MCF 10A (cell line): ENCODE measurements around the gene KIF1B. TPM values are rescaled to one million over a fixed set of nuclear protein-coding genes. Genes with fewer than 3 reads are reported as not detected.

Experiments used
- BruUV-seq: library from RNA; stranded (reverse); fragments of 400-500 nt; replicated peaks from 2 replicates; lab custom pipeline; 2021; lab: Mats Ljungman, UMichigan
- CTCF ChIA-PET: fragments of 300-600 bp; sonication (Branson Sonifier 250); formaldehyde crosslinking; extraction: SDS; loops from one replicate; lab custom pipeline; 2021; ENCODE audit warnings: antibody characterized with exemption, inconsistent platforms; lab: Yijun Ruan, JAX
- POLR2A ChIA-PET: fragments of 300-600, 350-650 bp; sonication (Branson Sonifier 250); formaldehyde crosslinking; extraction: SDS; loops from one replicate; lab custom pipeline; 2020; ENCODE audit warnings: antibody characterized with exemption, inconsistent platforms; lab: Yijun Ruan, JAX
- DNase-seq: peaks from one replicate; pipeline ENCODE4 v3.0.0-alpha.2; 2018; ENCODE audit not compliant: unreplicated experiment
- H3K27ac Mint-ChIP-seq: one replicate; pipeline ENCODE4 v1.8.0; 2022; ENCODE audit warnings: mild to moderate bottlenecking, low read depth, mixed read lengths; ENCODE audit not compliant: unreplicated experiment
- H3K27me3 Mint-ChIP-seq: one replicate; pipeline ENCODE4 v1.8.0; 2022; ENCODE audit warnings: mixed read lengths; ENCODE audit not compliant: insufficient read depth, unreplicated experiment
- H3K36me3 Mint-ChIP-seq: one replicate; pipeline ENCODE4 v1.8.0; 2022; ENCODE audit warnings: mild to moderate bottlenecking, moderate library complexity, mixed read lengths; ENCODE audit not compliant: insufficient read depth, unreplicated experiment
- H3K4me1 Mint-ChIP-seq: one replicate; pipeline ENCODE4 v1.8.0; 2022; ENCODE audit warnings: mixed read lengths; ENCODE audit not compliant: insufficient read depth, unreplicated experiment
- H3K4me3 Mint-ChIP-seq: one replicate; pipeline ENCODE4 v1.8.0; 2022; ENCODE audit warnings: mild to moderate bottlenecking, moderate library complexity, mixed read lengths; ENCODE audit not compliant: unreplicated experiment
- H3K9me3 Mint-ChIP-seq: one replicate; pipeline ENCODE4 v1.8.0; 2022; ENCODE audit warnings: mixed read lengths; ENCODE audit not compliant: unreplicated experiment
- intact Hi-C: fragments of 100-400 bp; cut with micrococcal nuclease; formaldehyde crosslinking; loops from 2 replicates; pipeline ENCODE4 v1.14.1; 2022
- total RNA-seq: library from RNA; stranded (reverse); gene quantifications from 2 replicates; pipeline ENCODE4 v1.2.3, GENCODE V29; 2022
- TF ChIP-seq, protein P1 (sequence below): fragments of 200-600 bp; IDR thresholded peaks from one replicate; pipeline ENCODE4 v1.8.0; 2022; ENCODE audit warnings: antibody characterized with exemption, mild to moderate bottlenecking; ENCODE audit not compliant: unreplicated experiment

The KIF1B gene
- total RNA-seq, 1 experiment from 2014 or later, result 35.9 TPM

DNA sequence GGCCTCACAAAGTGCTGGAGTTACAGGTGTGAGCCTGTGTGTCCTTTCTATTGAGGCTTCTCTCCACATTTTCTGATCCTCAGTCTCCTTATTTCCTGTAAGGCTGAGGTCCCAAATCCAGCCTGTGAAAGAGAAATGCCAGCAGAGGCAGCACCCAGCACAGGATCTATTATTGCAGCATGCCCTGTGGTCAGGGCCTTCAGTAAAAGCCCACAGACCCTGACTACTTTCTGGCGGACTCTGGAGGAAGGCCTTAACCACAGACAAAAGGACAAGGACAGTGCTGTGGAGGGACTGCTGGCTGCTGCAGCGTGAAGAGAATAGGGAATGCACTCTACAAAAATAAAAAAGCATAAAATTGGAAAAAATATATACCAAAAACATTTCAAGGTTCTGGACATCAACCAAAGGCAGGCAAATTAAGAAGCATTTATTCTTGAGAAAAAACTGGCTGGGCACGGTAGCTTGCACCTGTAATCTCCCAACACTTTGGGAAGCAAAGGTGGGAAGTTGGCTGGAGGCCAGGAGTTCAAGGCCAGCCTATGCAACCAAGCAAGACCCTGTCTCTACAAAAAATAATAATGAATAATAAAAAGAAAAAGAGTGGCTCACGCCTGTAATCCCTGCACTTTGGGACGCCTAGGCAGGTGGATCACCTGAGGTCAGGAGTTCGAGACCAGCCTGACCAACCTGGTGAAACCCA is 179.1 kb downstream of the KIF1B start:
- Mint-ChIP-seq H3K27ac (no peak overlapping the region), H3K4me3 (no peak overlapping the region), H3K9me3 (peaks cover 7% of the 10 kb centered on the region), H3K36me3 (peaks cover 1% of the 10 kb centered on the region), H3K27me3 (no peaks in the 10 kb centered on the region), H3K4me1 (peaks cover 6% of the 10 kb centered on the region)
- no peak for DNase-seq
- intact Hi-C loops, result no loop called here
- no TSS peak for BruUV-seq
- TF ChIP-seq, protein P1, sequence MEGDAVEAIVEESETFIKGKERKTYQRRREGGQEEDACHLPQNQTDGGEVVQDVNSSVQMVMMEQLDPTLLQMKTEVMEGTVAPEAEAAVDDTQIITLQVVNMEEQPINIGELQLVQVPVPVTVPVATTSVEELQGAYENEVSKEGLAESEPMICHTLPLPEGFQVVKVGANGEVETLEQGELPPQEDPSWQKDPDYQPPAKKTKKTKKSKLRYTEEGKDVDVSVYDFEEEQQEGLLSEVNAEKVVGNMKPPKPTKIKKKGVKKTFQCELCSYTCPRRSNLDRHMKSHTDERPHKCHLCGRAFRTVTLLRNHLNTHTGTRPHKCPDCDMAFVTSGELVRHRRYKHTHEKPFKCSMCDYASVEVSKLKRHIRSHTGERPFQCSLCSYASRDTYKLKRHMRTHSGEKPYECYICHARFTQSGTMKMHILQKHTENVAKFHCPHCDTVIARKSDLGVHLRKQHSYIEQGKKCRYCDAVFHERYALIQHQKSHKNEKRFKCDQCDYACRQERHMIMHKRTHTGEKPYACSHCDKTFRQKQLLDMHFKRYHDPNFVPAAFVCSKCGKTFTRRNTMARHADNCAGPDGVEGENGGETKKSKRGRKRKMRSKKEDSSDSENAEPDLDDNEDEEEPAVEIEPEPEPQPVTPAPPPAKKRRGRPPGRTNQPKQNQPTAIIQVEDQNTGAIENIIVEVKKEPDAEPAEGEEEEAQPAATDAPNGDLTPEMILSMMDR, result no peak
- ChIA-PET CTCF (no interaction called here), POLR2A (interaction anchor here (0.6 to 2.9 kb wide), 2 partner anchors 10 to 100 kb away, joined by 3 to 85 read pairs; partner anchors contain the start of gene PGD)

DNA sequence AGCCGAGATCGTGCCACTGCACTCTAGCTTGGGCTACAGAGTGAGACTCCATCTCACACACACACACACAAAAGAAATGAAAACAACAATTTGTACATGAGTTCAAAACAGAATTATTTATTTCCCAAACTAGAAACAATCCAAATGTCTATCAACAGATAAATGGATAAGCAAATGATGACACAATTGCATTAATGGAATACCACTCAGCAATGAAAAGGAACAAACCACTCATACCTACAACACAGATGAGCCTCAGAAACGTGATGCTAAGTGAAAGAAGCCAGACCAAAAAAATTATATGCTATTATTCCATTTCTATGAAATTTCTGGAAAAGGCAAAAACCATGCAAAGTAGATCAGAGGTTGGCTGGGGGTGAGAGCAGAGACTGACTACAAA is 186.5 kb downstream of the KIF1B start:
- Mint-ChIP-seq H3K27me3 (no peaks in the 10 kb centered on the region), H3K36me3 (peaks cover 8% of the 10 kb centered on the region), H3K4me3 (no peak overlapping the region), H3K9me3 (peaks cover 7% of the 10 kb centered on the region), H3K27ac (no peak overlapping the region), H3K4me1 (peaks cover 10% of the 10 kb centered on the region)
- TF ChIP-seq, protein P1, result no peak
- intact Hi-C loops, result no loop called here
- POLR2A ChIA-PET, result no interaction called here
- no TSS peak for BruUV-seq
- CTCF ChIA-PET, result interaction anchor here (0.6 to 1.8 kb wide), 2 partner anchors 12 to 19 kb away, joined by 3 to 8 read pairs; no protein-coding TSS in a partner anchor
- no peak for DNase-seq

DNA sequence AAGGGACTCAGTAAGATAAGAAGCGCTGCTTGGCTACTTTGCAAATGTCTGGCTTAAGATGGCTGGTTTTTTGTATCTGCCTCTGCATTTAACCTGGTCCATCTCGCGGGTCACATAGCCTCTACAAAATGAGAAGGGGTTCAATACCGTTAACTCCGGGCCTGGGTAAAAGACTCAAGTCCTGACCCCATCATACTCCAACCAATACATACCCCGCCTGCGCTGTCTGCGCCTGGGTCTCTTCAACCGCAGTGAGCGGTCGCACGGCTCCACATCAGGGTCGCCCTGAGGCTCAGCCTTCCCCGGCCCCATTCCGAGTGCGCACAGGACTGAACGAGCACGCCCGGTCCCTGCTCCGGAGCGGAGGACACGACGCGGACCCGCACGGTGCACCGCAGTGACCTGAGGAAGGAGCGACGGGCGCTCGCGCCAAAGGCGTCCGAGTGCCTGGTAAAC is 187.9 kb downstream of the KIF1B start:
- H3K9me3 Mint-ChIP-seq, result peaks cover 7% of the 10 kb centered on the region

More for the DNA sequence above, 187.9 kb downstream of the KIF1B start:
- ChIA-PET POLR2A (interaction anchor here (0.6 to 3.2 kb wide), 13 partner anchors 10 to 505 kb away, joined by 3 to 85 read pairs (median 7); partner anchors contain the start of genes CENPS and KIF1B), CTCF (interaction anchor here (1.2 to 2.8 kb wide), 2 partner anchors 96 to 98 kb away, joined by 4 to 10 read pairs; no protein-coding TSS in a partner anchor)
- intact Hi-C loops, result loop anchor here (1.0 kb wide), 1 partner anchor 10 kb away; no protein-coding TSS in a partner anchor
- peak overlapping the region; percentile 93 for H3K4me3 Mint-ChIP-seq
- TF ChIP-seq, protein P1, result no peak
- H3K27me3 Mint-ChIP-seq, result no peaks in the 10 kb centered on the region
- peaks cover 10% of the 10 kb centered on the region for H3K4me1 Mint-ChIP-seq
- no peak overlapping the region for H3K27ac Mint-ChIP-seq
- no TSS peak for BruUV-seq
- DNase-seq, result no peak
- H3K36me3 Mint-ChIP-seq, result peaks cover 19% of the 10 kb centered on the region
